BLaER1 (cell line): Measurements from ENCODE around the gene PDE7B.
"Not testable (repeated sequence)": the region's sequence is repeated elsewhere in the genome, so short reads cannot be mapped to it uniquely, and the experiment has no call there.

ENCODE experiments used
- H3K27ac ChIP-seq: shearing (Covaris generic); formaldehyde crosslinking; 2 replicates; pipeline ENCODE4 v1.8.1; 2022
- H3K27me3 ChIP-seq: shearing (Covaris generic); formaldehyde crosslinking; 2 replicates; pipeline ENCODE4 v1.8.1; 2022
- H3K36me3 ChIP-seq: shearing (Covaris generic); formaldehyde crosslinking; 2 replicates; pipeline ENCODE4 v1.8.1; 2022
- H3K4me1 ChIP-seq: shearing (Covaris generic); formaldehyde crosslinking; 2 replicates; pipeline ENCODE4 v1.8.1; 2022
- H3K4me2 ChIP-seq: shearing (Covaris generic); formaldehyde crosslinking; 2 replicates; pipeline ENCODE4 v1.8.1; 2022
- H3K4me3 ChIP-seq: shearing (Covaris generic); formaldehyde crosslinking; 2 replicates; pipeline ENCODE4 v1.8.1; 2022
- H3K9ac ChIP-seq: shearing (Covaris generic); formaldehyde crosslinking; 2 replicates; pipeline ENCODE4 v1.8.1; 2022
- H3K9me3 ChIP-seq: shearing (Covaris generic); formaldehyde crosslinking; 2 replicates; pipeline ENCODE4 v1.8.1; 2022
- H4K20me1 ChIP-seq: shearing (Covaris generic); formaldehyde crosslinking; 2 replicates; pipeline ENCODE4 v1.8.1; 2022
- Cebpa-rat ChIP-seq: shearing (Covaris generic); IDR thresholded peaks from 2 replicates; pipeline ENCODE4 v1.8.1; 2022

The PDE7B gene

GRCh38 chr6:136103763-136104311 is 252.3 kb downstream of the PDE7B start:
- Histone ChIP-seq H3K9me3 (no peaks in the 10 kb centered on the region), H3K27me3 (no peaks in the 10 kb centered on the region), H3K4me3 (no peak overlapping the region), H3K27ac (no peak overlapping the region), H3K36me3 (no peaks in the 10 kb centered on the region), H3K9ac (no peak overlapping the region), H4K20me1 (no peaks in the 10 kb centered on the region), H3K4me1 (no peaks in the 10 kb centered on the region), H3K4me2 (no peak overlapping the region)
- TF ChIP-seq Cebpa-rat = no peak

GRCh38 chr6:136104556-136104955 is 253.1 kb downstream of the PDE7B start:
- TF ChIP-seq Cebpa-rat = no peak
- no peaks in the 10 kb centered on the region for H3K9me3 ChIP-seq
- H3K4me1 ChIP-seq = no peaks in the 10 kb centered on the region
- H3K9ac ChIP-seq = no peak overlapping the region
- H4K20me1 ChIP-seq = no peaks in the 10 kb centered on the region
- no peak overlapping the region for H3K4me2 ChIP-seq
- no peaks in the 10 kb centered on the region for H3K27me3 ChIP-seq
- H3K27ac ChIP-seq = no peak overlapping the region
- no peaks in the 10 kb centered on the region for H3K36me3 ChIP-seq
- no peak overlapping the region for H3K4me3 ChIP-seq

DNA sequence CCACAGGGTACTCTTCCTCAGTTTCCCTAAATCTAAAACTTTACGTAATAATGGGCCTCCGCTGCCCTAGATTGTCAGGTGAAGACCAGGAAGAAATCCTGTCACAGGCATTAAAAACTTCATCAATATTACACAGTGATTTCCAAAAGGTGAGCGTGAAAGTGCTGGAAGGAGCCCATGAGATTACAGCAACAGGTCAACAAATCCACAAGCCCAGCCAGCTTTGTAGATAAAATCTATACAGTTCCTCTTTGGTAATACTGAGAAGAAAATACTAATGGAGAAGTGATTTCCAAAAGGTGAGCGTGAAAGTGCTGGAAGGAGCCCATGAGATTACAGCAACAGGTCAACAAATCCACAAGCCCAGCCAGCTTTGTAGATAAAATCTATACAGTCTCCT is 254.3 kb downstream of the PDE7B start:
- H3K9me3 ChIP-seq, H3K27me3 ChIP-seq, H3K36me3 ChIP-seq, H3K4me1 ChIP-seq, H3K4me2 ChIP-seq, H3K27ac ChIP-seq, H3K9ac ChIP-seq, H3K4me3 ChIP-seq, H4K20me1 ChIP-seq: not testable (repeated sequence)

- no peak overlapping the region for H3K4me2 ChIP-seq
- H4K20me1 ChIP-seq = no peaks in the 10 kb centered on the region
- H3K9ac ChIP-seq = no peak overlapping the region
- no peaks in the 10 kb centered on the region for H3K9me3 ChIP-seq
- TF ChIP-seq Cebpa-rat = no peak
- no peaks in the 10 kb centered on the region for H3K4me1 ChIP-seq
- no peaks in the 10 kb centered on the region for H3K27me3 ChIP-seq
- no peak overlapping the region for H3K27ac ChIP-seq
- H3K4me3 ChIP-seq = no peak overlapping the region
- no peaks in the 10 kb centered on the region for H3K36me3 ChIP-seq
These were observed 257.0 kb downstream of the PDE7B start for GRCh38 chr6:136108361-136108945.

DNA sequence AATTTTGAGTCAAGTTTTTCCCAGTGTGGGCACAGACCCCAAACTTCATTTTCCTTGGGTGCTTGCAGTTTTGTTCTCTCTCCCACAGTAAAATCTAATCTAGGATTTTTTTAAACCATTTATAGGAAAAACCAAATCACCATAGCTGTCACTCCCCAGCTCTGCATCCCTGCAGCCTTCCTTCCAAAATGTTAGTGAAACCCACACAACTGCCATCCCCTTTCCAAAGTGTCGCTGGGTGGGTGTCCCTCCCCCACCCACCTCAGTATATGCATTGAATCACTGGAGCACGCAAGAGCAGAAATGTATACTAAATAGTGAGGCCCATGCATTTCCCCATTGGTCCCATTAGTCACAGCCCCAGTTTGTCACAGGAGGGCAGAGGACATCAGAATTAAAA is 260.3 kb downstream of the PDE7B start:
- no peak overlapping the region for H3K4me2 ChIP-seq
- H3K9me3 ChIP-seq = no peaks in the 10 kb centered on the region
- no peak overlapping the region for H3K4me3 ChIP-seq
- no peaks in the 10 kb centered on the region for H3K36me3 ChIP-seq
- H3K9ac ChIP-seq = no peak overlapping the region
- no peak overlapping the region for H3K27ac ChIP-seq
- TF ChIP-seq Cebpa-rat = no peak
- no peaks in the 10 kb centered on the region for H3K4me1 ChIP-seq
- no peaks in the 10 kb centered on the region for H3K27me3 ChIP-seq
- H4K20me1 ChIP-seq = no peaks in the 10 kb centered on the region

GRCh38 chr6:136112262-136112661 is 260.8 kb downstream of the PDE7B start:
- H3K4me3 ChIP-seq = no peak overlapping the region
- H3K4me2 ChIP-seq = no peak overlapping the region
- no peak for TF ChIP-seq Cebpa-rat
- no peaks in the 10 kb centered on the region for H4K20me1 ChIP-seq
- H3K9me3 ChIP-seq = no peaks in the 10 kb centered on the region
- H3K27ac ChIP-seq = no peak overlapping the region
- no peaks in the 10 kb centered on the region for H3K27me3 ChIP-seq
- no peaks in the 10 kb centered on the region for H3K36me3 ChIP-seq
- no peak overlapping the region for H3K9ac ChIP-seq
- H3K4me1 ChIP-seq = no peaks in the 10 kb centered on the region

GRCh38 chr6:136113736-136114173 is 262.3 kb downstream of the PDE7B start:
- H3K36me3 ChIP-seq = no peaks in the 10 kb centered on the region
- no peaks in the 10 kb centered on the region for H4K20me1 ChIP-seq
- no peak overlapping the region for H3K27ac ChIP-seq
- no peaks in the 10 kb centered on the region for H3K4me1 ChIP-seq
- no peaks in the 10 kb centered on the region for H3K9me3 ChIP-seq
- H3K27me3 ChIP-seq = no peaks in the 10 kb centered on the region
- H3K9ac ChIP-seq = no peak overlapping the region
- no peak overlapping the region for H3K4me2 ChIP-seq
- no peak for TF ChIP-seq Cebpa-rat
- H3K4me3 ChIP-seq = no peak overlapping the region

DNA sequence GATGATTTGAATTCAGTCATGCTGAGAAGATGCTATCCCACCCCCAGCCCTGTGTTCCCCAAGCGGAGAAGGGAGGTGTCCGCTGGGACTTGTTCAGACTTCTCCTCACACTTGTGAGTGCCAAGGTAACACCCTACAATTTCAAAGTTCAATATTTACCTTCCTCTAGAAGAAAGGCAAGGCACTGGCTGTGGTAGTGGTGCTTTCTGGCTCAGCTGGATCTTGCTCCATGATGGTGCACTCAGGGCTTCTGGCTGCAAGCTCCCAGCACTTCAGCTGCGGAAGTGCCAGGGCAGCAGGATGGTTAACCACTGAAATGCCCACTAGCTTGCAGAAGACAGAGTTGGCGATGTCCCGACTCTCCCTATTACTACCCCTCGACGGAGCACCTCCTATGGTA is 263.2 kb downstream of the PDE7B start:
- TF ChIP-seq Cebpa-rat = no peak
- no peak overlapping the region for H3K27ac ChIP-seq

GRCh38 chr6:136115941-136116340 is 264.4 kb downstream of the PDE7B start:
- Histone ChIP-seq H3K36me3 (no peaks in the 10 kb centered on the region), H4K20me1 (no peaks in the 10 kb centered on the region), H3K27ac (no peak overlapping the region), H3K4me2 (no peak overlapping the region), H3K27me3 (no peaks in the 10 kb centered on the region), H3K9me3 (no peaks in the 10 kb centered on the region), H3K4me1 (no peaks in the 10 kb centered on the region), H3K4me3 (no peak overlapping the region), H3K9ac (no peak overlapping the region)
- no peak for TF ChIP-seq Cebpa-rat

More for the DNA sequence above, 263.2 kb downstream of the PDE7B start:
- Histone ChIP-seq H3K36me3 (no peaks in the 10 kb centered on the region), H3K4me2 (no peak overlapping the region), H3K9me3 (no peaks in the 10 kb centered on the region), H3K4me3 (no peak overlapping the region), H4K20me1 (no peaks in the 10 kb centered on the region), H3K27me3 (no peaks in the 10 kb centered on the region), H3K9ac (no peak overlapping the region), H3K4me1 (no peaks in the 10 kb centered on the region)

GRCh38 chr6:136117081-136117480 is 265.6 kb downstream of the PDE7B start:
- Histone ChIP-seq H3K9me3 (no peaks in the 10 kb centered on the region), H3K27ac (no peak overlapping the region), H3K36me3 (no peaks in the 10 kb centered on the region)

GRCh38 chr6:136118787-136119186 is 267.3 kb downstream of the PDE7B start:
- H3K4me2 ChIP-seq = no peak overlapping the region
- no peaks in the 10 kb centered on the region for H4K20me1 ChIP-seq
- no peaks in the 10 kb centered on the region for H3K36me3 ChIP-seq
- no peak overlapping the region for H3K27ac ChIP-seq
- H3K9me3 ChIP-seq = no peaks in the 10 kb centered on the region
- H3K9ac ChIP-seq = no peak overlapping the region
- H3K4me3 ChIP-seq = no peak overlapping the region
- H3K27me3 ChIP-seq = no peaks in the 10 kb centered on the region
- no peaks in the 10 kb centered on the region for H3K4me1 ChIP-seq
- no peak for TF ChIP-seq Cebpa-rat

More at GRCh38 chr6:136117081-136117480, 265.6 kb downstream of the PDE7B start:
- TF ChIP-seq Cebpa-rat = no peak
- Histone ChIP-seq H3K4me3 (no peak overlapping the region), H3K4me2 (no peak overlapping the region), H3K27me3 (no peaks in the 10 kb centered on the region), H3K9ac (no peak overlapping the region), H4K20me1 (no peaks in the 10 kb centered on the region), H3K4me1 (no peaks in the 10 kb centered on the region)
